ENCODE data around the gene C6orf132.

C6orf132 gene

DNA sequence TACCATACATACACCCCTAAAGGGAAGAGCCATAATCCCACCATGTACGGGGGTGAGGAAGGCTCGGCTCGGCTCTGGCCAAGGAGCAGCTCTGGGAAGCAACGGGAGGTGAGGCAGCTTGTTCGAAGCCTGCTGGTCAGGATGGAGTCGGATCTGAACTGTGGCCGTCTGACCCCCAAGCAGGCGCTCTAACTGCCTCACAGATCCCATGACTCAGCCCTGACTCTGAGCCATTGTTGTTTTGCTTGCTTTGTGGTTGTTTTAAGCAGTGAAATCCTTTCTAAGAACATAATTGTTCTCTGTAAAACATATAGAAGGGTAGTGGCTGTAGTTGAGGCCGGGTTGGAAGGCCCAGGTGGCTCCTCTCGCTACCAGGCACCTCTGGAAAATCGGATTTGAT lies 10.9 kb downstream of the C6orf132 start:
- no peak for DNase-seq

DNA sequence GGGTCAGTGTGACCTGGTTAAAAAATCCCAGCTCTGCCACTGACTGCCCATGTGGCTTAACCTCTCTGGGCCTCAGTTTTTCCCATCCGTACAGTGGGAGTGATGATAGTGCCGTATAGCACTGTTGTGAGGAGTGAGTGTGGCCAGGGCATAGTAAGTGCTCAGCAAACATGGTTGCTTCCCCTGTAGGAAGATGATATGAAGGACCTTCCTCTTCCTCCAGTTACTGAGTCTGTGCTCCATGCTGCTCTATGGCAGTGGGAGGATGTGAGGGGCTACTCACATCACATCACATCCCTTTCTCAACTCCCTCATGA lies 13.1 kb downstream of the C6orf132 start:
- DNase-seq, result no peak

DNA sequence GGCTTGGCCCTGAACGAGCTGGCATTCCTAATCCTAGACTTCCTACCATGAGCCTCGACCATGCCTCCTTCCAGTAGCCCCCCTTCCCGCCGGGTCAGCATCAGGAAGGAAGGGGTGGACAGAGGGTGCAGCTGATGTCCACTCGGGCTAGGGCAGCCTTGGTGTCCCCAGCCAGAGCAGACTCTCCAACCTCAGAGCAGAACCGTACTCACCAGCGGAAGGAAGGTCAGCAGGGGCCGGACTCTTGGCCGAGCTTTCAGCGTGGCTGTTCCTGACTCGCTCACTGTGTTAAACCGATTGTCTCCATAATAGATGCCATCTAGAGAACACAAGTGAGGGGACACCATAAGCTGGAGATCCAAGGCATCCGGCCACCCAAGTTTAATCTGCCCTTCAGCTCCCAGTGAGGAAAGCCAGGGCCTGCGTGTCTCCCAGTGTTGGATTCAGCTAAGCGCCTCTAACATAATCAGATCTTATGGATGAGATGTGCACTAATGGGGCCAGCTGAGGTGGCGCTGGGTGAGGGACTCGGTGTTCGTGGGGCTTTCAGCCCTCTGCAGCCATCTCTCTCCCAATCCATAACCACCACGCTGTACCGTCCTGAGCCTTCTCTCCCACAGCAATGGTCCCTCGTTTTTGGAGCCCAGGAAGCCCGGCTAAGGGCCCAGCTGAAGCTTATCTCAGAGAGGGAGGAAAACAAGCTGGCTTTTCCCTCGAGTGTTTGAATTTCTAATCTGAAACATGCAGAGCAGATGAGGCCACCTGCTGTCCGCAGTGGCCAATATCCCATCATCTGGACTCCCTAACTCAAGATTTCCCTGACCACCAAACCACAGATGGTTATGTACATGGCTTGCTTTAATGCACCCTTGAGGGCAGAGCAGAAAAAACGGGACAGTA lies 13.7 kb downstream of the C6orf132 start:
- DNase-seq, result no peak

DNA sequence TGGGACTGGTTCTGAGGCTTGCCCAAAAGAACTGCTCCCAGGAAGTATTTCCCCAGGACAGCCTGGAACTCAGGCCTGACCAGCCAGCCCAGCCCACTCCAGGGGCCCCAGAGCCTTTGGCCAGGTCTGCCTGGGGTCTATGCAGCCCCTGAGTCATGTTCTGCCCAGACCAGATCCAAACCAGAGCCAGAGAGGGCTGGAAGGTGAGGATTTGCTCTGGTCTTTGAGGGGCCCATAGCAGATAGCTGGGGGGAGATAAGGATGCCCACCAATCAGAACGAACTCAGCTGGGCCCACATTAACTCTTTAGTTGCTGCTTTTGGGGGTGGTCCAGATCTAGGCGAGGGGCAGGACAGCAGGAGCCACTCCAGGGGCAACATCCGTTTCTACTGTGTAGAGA lies 16.8 kb downstream of the C6orf132 start:
- DNase-seq, result no peak

DNA sequence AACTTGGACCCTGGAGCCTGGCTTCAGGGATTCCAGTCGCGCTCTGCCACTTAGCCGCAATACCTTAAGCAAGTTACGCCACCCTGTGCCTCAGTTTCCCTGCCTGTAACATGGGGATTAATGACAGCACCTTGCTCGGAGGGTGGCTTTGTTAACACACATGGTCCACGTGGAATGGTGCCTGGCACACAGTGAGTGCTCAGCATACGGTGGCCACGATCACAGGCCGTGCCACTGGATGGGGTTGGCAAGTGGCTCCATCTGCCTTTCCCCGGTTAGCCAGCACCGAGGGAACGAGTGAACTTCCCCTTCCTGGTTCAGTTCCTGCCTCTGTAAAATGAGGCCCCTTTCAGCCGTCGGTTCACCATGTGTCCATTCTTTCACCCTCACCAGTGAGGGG lies 17.2 kb downstream of the C6orf132 start:
- DNase-seq, result no peak

DNA sequence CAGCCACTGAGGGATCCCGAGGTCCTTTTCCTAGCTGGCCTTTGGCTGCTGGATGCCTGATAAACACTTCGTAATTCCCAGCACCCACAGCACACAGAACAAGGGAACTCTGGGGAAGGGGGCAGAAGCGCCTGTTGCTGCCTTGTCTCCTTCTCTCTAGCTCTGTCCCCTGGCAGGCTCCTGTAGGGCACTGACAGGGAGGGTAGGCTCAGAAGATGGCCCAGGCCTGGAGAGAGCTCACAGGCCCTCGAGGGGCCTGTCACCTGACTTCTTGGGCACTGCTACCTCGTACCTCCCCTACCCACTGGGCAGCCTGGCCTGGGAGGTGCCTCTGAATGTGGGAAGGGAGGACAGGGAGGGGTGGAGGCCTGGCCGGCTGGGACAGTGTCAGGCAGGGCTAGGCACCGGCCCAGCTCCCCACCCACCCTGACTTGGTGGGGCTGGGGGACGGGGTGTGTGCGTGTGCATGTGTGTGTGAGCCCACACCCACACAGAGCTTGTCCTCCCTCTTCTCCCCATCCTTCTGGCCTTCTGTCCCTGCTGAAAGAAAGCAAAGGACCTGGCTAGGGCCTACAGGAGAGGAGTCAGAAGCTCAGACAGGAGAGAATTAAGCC lies 18.1 kb downstream of the C6orf132 start:
- no peak for DNase-seq

DNA sequence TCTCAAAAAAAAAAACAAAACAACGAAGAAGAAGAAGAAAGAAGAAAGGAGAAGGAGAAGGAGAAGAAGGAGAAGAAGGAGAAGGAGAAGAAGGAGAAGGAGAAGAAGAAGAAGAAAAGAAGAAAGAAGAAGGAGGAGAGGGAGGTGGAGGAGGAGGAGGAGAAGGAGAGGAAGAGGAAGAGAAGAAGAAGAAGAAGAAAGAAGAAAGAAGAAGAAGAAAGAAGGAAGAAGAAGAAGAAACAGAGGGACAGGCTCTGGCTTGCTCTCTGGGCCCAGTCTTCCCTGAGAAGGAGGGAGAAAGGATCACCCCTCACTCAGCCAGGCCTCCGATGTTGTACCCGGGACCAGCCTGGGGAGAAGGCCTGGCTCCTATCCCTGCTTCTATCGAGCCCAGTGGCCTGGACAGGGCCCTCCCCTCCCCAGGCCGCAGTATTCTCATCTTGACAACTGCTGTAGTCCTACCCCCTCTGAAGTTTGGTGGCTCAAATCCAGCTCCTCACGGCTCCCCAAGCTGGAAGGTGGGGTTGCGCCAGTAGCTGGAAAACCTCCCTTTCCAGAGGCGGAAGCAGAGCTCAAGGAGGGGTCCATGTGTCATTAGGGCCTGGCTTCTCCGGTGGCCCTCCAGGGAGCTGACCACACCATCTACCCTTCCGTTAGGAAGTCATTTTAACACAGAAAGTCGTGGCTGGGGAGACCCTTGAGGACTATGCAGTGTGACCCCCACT lies 18.9 kb downstream of the C6orf132 start:
- DNase-seq, result no peak

DNA sequence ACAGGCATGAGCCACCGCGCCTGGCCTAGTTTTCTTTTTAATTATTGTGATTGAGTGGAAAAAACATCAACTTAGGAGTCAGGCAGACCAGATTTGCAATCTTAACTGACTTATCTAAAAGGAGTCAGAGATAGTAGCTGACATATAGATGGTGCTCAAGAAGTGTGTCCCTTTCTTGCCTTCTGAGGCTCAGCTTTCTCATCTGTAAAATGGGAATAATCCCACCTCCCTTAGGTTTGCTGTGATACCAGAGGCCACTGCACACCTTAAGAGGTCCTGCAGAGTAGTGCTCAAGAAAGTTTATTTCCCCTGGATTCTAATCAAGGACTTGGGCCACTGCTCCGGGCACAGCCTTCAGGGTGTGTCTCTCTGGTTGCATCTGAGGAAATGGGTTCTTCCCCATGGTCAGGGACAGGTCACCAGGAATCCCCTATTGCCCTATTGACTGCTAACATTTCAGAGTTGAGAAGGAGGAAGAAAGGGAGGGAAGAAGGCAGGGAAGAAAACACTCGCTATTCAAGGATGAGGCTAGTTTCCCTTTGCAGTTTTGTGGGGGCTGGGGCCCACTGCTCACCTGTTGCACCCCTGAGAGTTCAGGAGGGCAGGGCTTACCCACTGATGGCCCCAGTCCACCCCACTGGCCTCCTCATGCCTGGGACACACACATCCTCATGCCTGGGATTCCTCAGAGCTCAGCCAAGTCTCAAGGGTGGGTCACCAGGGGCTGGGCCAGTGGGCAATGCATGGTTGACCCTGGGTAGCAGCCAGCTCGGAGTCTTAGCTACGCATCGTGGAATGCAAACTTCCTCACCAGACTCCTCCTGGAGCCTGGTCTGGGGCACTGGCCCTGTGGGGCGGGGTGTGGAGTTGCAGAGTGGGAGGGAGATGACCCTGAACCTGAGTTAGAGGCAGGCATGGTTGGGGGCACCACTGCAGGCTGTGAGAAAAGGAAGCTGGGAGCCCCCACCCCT lies 21.2 kb downstream of the C6orf132 start:
- DNase-seq, result no peak

DNA sequence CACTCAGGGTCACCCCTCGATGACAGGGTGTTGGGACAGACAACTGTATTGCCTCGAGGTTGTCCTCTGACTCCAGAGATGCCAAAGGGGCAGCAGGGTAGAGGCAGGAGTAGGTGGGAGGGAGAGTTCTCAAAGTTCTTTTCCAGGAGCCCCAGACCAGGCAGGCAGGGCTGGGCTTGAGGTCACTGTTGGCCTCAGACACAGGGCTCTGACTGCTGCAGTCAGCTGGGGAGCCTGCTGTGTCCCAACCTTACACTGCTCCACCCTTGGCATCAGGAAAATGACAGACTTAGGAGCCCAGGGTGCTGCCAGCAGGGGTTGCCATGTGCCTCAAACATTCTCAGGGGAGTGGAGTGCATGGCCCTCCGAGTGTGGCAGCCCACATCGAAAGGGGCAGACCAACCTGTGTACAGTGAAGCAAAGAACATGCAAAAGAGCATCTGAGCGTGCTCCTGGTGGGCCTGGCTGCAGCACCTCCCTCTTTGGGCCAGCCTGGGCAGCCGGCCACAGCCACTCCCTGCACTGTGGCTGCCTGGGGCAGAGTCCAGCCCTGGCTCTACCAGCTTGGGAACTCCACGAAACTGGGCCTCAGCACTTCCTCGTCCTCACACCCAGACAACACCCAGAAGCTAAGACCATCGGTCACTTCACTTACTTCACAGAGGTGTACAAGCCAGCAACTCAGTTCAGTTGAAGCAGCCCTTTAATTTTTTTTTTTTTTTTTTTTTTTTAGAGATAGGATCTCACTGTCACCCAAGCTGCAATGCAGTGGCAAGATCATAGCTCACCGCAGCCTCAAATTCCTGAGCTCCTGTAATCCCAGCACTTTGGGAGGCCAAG lies 24.0 kb downstream of the C6orf132 start:
- DNase-seq, result no peak

DNA sequence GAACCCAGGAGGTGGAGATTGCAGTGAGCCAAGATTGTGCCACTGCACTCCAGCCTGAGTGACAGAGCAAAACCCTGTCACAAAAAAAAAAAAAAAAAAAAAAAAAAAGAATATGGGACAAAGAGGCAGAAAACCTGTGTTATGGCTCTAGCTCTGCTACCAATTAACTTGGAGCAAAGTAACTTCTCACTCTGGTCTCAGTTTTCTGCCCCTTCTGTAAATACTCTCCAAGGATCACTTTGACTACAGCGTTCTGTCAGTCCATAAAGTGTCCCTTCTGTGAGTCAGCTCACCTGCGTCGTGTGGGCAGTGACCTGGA lies 24.6 kb downstream of the C6orf132 start:
- DNase-seq, result no peak

DNA sequence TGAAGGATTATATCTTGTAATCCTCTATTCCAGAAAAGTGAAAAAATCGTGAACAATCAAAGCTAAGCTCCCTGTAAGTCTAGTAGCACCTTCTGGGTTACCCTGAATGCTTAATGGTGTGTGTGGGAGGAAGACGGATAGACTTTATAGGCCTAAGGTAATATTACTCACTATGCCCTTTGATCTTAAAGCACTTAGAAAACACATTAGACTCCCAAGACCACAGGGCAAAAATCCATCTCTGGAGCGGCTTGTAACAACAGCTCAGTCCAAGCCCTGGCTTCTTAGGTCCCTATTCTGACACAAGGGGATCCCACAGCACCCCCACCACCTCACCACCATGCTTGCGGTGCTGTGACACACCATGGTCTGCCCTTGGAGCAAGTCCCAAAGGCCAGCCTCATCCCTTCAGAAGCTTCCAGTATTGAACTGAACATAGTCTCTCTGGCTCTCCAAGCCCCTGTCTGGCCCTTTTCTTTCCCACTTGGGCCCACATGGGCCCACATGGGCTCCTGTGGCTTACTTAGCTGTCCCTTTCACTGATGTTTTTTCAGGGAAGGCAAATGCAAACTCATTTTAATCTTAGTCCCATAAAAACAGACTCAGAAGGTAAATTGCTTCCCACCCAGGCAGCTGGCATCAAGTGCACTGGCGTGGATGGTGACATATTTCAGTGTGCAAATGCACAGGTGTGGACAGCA lies 28.3 kb downstream of the C6orf132 start:
- no peak for DNase-seq

DNA sequence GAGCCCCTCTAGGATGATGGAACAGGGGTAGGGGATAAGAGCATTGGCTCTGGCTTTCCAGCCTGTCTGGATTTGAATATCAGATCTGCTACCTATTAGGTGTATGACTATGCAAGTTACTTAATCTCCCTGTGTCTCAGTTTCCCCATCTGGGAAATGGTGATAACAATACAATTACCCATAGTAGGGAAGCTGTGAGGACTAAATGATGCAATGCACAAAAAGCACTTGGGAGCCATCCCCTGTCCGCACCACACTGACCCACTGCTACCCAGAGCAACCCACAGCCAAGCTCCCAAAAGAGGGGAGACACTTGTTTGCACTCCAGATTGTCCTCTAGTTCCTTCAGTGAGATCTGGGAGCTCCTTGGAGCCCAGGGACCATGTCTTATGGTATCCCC lies 30.1 kb downstream of the C6orf132 start:
- DNase-seq, result no peak

DNA sequence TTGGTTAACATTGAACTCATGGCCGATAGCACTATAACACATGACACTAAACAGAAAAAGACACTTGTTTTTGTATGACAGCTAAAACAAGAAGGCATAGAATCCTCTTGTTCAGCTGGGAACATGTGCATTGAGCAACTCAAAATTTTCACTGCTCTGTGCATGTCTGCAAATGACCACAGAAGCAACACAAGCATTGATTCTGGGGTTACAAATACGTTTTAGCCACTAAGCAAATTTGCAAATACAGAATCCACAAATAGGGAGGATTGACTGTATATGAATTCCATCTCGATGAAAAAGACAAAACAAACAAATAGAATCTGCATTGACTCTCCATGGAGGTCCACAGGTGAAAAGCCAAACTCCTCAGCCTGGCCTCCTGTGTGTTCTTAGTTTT lies 31.7 kb downstream of the C6orf132 start:
- no peak for DNase-seq

DNA sequence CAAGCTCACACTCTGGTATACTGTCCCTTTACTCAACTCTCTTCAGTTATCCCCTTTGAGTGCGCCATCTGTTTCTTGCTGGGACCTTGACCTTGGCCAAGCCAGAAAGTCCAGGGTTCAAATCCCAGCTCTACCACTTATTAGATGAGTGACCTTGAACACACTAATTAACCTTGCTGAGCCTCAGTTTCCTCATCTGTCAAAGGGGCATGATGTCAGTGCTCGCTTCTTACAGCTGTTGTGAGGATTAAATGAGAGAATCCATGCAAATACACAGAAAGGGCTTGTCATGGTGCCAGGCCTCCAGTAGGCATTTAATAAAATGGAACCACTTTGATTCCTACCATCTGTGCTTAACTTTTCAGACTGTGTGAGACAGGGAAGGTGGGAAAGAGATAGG lies 34.3 kb downstream of the C6orf132 start:
- no peak for DNase-seq

DNA sequence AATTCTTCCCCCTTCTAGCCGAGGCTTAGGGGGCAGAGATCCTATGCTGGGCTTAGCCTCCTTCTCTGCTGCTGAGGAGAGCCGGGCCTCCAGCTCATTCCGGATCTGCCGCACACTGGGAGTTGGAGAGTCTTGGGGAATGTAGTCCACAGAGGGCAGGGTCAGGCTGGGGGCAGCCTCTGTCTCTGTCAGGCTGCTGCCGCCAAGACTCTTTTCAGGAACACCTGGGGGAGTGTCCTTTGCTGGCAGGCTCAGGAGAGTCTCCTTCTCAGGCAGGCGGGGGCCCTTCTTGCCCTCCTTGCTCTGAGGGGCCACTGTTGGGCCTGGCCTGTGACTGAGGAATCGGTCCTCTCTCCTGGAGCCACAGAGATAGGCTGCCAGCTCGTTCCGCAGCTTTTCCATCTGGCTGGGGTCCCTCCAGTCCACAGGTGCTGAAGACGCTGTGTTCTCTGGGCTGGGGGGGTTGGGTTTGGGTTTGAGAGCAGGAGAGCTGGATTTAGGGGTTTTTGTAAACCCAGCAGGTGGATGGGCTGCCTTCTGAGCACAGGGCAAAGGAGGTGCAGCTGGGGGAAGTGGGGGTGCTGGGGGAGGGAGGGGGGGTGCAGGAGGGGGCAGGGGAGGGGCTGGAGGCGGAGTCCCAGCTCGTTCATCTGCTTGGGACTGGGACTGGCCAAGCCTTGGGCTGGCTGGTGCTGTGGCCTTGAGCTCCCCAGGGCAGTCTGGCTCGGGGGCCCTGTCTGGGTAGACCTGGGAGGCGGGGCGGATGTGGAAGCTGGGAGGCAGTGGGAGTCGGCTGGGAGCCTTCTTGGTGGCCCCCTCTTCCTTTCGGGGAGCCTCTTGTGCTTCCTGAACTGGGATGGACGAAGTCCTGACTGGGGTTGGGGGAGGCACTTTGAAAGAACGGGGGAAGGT lies 36.1 kb downstream of the C6orf132 start:
- DNase-seq, result no peak

DNA sequence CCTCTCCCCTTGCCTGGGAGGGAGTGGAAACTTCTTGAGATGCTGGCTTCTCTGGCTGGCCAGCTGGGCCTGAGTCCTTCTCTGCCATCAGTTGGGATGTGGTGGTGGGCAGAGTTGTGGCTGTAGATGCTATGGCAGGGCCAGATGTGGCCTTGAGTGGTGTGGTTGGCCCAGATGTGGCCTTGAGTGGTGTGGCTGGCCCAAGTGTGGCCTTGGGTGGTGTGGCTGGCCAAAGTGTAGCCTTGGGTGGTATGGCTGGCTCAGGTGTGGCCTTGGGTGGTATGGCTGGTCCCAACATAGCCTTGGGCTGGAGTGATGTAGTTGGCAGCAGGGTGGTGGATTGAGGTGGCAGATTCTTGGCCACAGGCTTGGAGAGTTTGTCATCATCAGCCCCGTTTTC lies 36.7 kb downstream of the C6orf132 start:
- no peak for DNase-seq

DNA sequence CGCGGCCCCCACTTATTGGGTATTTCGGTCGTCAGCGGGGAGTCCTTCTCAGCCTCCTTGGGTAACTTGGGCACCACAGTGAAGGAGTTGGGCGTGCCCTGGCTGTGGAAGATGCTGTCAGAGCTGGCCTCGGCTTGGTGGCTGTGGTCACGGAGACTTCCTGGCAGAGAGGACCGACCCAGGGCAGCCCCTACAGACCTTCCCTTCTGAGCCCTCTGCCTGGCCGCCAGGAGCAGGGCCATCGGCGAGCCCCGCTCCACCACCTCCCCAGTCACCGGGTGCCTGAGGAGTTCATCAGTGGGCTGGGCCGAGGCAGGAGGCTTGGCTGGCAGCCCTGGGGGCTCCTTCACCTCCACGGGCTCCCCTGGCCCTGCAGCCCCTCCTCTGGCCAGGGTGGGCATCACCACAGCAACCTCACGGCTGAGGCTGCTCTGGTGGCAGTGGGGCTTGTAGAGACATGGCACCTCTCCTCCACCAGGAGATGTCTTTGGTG lies 37.2 kb downstream of the C6orf132 start:
- no peak for DNase-seq

DNA sequence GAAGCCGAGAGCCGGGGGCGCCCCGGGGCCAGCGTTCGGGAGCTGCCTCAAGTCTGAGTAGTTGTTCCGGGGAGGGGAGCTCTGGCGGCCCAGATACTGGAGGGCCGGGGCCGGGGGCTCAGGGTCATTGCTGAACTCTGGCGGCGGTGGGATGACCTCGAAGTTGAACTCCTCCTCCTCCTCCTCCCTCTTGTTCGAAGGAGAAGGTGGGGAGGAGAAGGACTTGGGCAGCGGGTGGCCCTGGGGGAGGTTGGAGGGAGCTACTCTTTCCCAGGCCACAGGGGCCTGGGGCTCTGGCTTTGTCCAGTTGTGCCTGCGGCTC lies 37.7 kb downstream of the C6orf132 start:
- no peak for DNase-seq

DNA sequence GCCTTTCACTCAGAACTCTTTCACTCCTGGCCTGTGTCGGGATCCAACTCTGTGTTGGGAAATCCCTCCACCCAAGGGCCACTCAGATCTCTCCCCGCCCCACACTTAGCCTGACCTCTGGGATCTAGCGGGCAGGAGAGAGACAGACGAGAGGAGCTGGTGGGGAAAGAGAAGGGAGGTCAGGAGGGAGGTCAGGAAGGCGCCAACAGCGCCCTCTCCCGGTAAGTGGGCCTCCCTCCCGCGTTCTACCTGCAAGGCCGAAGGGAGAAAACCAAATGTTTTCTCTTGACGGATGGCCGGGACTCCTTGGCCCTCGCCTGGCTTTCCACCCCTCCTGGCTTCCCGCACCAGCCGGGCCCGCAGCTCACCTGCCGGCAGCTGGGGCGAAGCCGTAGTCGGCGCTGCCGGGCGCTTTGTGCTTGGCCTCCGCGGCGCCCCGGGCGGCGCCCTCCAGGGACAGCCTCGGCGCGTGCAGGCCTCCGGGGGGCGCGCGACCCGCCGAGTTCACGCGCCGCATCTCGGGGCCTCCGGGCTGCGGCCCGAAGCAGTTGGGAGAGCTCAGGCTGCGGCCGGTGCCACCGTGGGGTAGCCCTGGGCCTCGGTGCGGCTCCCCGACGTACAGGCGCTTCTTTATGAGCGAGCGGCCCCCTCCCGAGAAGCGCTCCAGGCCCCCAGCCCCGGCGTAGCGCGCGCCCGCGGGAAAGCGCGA lies 38.2 kb downstream of the C6orf132 start:
- no peak for DNase-seq

DNA sequence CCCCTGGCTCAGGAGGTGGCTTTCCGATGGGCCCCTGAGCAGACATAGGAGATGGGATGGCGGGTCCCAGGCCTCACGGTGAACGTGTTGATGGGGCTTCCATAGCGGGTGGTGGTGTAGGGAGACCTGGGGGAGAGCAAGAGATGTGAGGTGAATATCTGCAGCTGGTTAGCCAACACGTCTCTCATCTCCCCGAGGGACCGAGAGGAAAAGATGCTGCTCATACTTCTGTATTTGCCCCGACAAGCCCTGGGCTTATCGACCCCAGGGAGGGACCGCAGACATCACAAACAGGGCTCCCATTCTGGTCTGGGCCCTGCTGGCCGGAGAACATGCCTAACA lies 38.7 kb downstream of the C6orf132 start:
- DNase-seq, result no peak

Measured in cerebellar nuclear complex (tissue), 1 donor.